Endothelial cell (in vitro differentiated cells): ENCODE results near the gene FTO. TPM values are rescaled to one million over a fixed set of nuclear protein-coding genes. Genes with fewer than 3 reads are reported as not detected.

Source experiments
- DNase-seq: peaks from one replicate; pipeline ENCODE4 v3.0.0; 2021; ENCODE audit warnings: low spot score
- H3K27ac Mint-ChIP-seq: one replicate; pipeline ENCODE4 v1.8.0; 2021; ENCODE audit warnings: mixed read lengths, inconsistent platforms; ENCODE audit not compliant: unreplicated experiment
- H3K27me3 Mint-ChIP-seq: one replicate; pipeline ENCODE4 v1.8.0; 2021; ENCODE audit warnings: mild to moderate bottlenecking, moderate library complexity, mixed read lengths, inconsistent platforms; ENCODE audit not compliant: unreplicated experiment
- H3K36me3 Mint-ChIP-seq: one replicate; pipeline ENCODE4 v1.8.0; 2021; ENCODE audit warnings: mild to moderate bottlenecking, low read depth, mixed read lengths, inconsistent platforms; ENCODE audit not compliant: unreplicated experiment
- H3K4me1 Mint-ChIP-seq: one replicate; pipeline ENCODE4 v1.8.0; 2021; ENCODE audit warnings: mild to moderate bottlenecking, mixed read lengths, inconsistent platforms; ENCODE audit not compliant: unreplicated experiment
- H3K4me3 Mint-ChIP-seq: one replicate; pipeline ENCODE4 v1.8.0; 2021; ENCODE audit warnings: mild to moderate bottlenecking, mixed read lengths, inconsistent platforms; ENCODE audit not compliant: unreplicated experiment
- H3K9me3 Mint-ChIP-seq: one replicate; pipeline ENCODE4 v1.8.0; 2021; ENCODE audit warnings: mixed read lengths, inconsistent platforms; ENCODE audit not compliant: unreplicated experiment
- total RNA-seq: library from RNA; stranded (reverse); fragmentation: NEBNext Ultra II Directional; extraction: Animal tissue kit (Norgen Biotek cat#: 25700); gene quantifications from one replicate; pipeline ENCODE4 v1.2.1, GENCODE V29; 2021; ENCODE audit not compliant: unreplicated experiment
- TF ChIP-seq, protein P1 (sequence below): fragments of 200-600 bp; sonication (generic); IDR thresholded peaks from one replicate; pipeline ENCODE4 v1.5.0; 2021; ENCODE audit warnings: antibody characterized with exemption; ENCODE audit not compliant: unreplicated experiment

The FTO gene
- total RNA-seq, 1 donor from 2014 or later, result 83.8 TPM

DNA sequence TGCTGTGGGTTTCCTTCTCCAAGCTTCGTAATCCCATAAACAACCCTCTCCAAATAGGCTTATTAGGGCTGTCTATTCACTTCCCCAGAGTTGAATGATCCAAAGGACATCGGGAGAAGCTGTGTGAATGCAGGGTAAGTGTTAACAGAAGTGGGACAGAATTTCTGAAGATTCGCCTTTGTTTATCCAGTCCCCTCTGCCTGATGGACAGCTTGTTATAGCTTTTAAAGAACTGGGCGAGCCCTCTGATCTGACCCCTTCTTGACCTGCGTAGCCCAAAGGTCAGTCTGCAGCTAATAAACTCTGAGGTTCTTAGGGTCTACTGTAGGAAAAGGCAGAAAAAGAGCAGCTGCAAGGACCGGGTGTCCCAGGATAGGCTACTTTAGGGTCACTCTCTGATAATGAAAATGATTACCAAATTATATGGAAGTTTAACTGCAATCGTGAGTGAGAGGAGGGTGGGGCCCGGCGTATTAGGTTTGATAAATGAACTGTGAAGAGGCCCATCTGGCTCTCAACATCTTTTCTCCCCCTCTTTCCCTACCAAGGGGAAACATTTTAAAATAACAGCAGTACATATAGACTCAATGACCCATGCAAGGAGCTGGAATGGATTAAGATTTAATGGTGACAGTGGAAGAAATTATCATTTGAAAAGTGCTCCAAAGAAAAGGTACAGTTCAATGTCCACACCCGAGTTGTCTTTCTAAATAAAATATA lies 233.4 kb downstream of the FTO start:
- Mint-ChIP-seq H3K27ac (no peak overlapping the region), H3K27me3 (no peaks in the 10 kb centered on the region), H3K4me1 (peaks cover 7% of the 10 kb centered on the region), H3K9me3 (no peaks in the 10 kb centered on the region), H3K36me3 (no peaks in the 10 kb centered on the region), H3K4me3 (no peak overlapping the region)
- DNase-seq, result no peak
- TF ChIP-seq, protein P1, sequence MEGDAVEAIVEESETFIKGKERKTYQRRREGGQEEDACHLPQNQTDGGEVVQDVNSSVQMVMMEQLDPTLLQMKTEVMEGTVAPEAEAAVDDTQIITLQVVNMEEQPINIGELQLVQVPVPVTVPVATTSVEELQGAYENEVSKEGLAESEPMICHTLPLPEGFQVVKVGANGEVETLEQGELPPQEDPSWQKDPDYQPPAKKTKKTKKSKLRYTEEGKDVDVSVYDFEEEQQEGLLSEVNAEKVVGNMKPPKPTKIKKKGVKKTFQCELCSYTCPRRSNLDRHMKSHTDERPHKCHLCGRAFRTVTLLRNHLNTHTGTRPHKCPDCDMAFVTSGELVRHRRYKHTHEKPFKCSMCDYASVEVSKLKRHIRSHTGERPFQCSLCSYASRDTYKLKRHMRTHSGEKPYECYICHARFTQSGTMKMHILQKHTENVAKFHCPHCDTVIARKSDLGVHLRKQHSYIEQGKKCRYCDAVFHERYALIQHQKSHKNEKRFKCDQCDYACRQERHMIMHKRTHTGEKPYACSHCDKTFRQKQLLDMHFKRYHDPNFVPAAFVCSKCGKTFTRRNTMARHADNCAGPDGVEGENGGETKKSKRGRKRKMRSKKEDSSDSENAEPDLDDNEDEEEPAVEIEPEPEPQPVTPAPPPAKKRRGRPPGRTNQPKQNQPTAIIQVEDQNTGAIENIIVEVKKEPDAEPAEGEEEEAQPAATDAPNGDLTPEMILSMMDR, result no peak

DNA sequence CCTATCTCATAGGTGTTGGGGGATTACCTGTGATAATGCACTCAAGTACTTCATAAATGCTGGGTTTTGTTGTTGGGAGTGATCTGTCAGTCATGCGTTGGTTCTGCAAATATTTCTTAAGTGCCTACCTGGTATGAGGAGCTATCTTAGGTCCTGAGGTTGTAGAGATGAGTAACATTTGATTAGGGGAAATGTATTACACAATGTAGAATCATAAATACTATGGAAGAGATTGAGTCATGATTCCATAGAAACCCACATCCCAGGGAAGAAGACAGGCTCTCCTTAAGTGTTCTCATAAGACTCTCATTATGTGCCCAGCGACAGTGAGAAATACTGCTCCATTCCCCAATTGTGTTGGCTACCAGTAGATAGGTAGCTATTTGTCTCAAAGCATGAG lies 240.1 kb downstream of the FTO start:
- Mint-ChIP-seq H3K36me3 (no peaks in the 10 kb centered on the region), H3K9me3 (no peaks in the 10 kb centered on the region), H3K4me1 (peaks cover 3% of the 10 kb centered on the region), H3K27ac (no peak overlapping the region), H3K27me3 (no peaks in the 10 kb centered on the region), H3K4me3 (no peak overlapping the region)
- DNase-seq, result no peak
- TF ChIP-seq, protein P1, result no peak

DNA sequence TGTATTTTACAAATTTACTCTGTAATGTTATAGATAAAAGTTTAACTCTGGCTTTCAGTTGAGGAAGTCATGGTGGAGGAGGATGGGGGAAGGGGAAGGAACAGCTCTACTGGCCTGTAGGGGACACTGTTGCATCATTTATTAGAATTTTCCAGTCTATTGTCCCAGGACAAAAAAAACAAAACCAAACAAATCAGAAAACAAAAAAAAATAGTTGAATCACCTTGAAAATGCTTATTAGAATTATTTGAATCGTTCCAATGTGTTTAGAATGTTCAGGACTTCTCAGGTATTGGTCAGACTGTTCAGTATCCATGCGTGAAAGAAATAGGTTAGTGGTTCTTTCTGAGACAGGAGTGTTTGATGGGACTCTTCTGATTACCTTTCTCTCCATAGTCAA lies 242.0 kb downstream of the FTO start:
- Mint-ChIP-seq H3K27me3 (no peaks in the 10 kb centered on the region), H3K4me1 (peaks cover 3% of the 10 kb centered on the region), H3K27ac (no peak overlapping the region), H3K4me3 (no peak overlapping the region), H3K9me3 (no peaks in the 10 kb centered on the region), H3K36me3 (no peaks in the 10 kb centered on the region)
- TF ChIP-seq, protein P1, result peak; percentile 58
- peak; percentile 25 for DNase-seq

DNA sequence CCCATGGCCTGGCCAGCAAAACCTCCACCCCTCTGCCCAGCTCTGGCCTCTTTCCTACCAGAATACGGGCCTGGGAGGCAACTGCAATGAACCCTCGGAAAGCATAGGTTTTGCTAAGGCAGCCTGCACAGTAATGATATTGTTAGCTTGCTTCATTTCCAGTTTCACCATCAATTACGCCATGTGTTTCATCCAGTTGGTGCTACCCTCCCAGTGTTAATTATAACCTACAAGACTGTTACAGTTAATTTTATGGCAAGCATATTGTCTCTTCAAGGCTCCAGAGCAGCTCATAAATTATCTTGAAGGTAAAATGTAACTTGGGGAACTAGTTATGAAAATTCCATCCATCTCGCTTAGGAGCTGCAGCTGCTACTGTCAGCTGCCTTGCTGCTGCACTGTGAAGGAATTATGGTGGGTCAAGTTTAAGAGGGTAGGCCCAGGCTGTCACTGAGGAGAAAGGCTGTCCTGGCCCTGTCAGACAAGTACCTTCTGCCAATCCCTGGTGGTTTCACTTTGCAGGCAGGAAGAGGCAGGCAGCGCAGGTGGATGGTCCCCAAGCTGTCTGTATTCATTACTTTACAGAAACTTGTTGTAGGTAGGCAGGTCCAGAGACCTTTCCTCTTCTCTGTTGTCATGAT lies 242.9 kb downstream of the FTO start:
- Mint-ChIP-seq H3K36me3 (no peaks in the 10 kb centered on the region), H3K27me3 (no peaks in the 10 kb centered on the region), H3K27ac (no peak overlapping the region), H3K9me3 (no peaks in the 10 kb centered on the region), H3K4me3 (no peak overlapping the region), H3K4me1 (peaks cover 3% of the 10 kb centered on the region)
- no peak for DNase-seq
- TF ChIP-seq, protein P1, result no peak

DNA sequence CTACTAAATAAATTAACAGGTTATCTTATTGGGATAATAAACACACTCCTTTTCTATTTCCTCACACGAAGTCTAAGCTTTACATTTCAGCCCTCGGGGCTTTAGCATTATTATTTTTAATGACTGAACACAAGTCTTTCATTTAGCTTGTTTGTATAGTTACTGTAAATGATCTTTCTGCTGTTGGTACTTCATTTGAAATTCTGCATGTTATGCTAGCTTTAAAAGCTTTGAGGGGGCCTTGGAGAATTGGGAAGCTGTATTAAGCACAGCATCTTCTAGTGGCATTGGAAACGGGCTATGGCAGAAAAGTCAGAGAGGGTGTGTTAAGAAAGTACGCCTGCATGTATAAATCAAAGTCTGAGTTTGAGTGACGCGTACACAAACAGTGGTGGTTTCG lies 243.7 kb downstream of the FTO start:
- H3K9me3 Mint-ChIP-seq, result no peaks in the 10 kb centered on the region
- no peak for DNase-seq
- H3K4me3 Mint-ChIP-seq, result no peak overlapping the region
- no peaks in the 10 kb centered on the region for H3K36me3 Mint-ChIP-seq
- no peak overlapping the region for H3K27ac Mint-ChIP-seq
- TF ChIP-seq, protein P1, result no peak
- peaks cover 3% of the 10 kb centered on the region for H3K4me1 Mint-ChIP-seq
- H3K27me3 Mint-ChIP-seq, result no peaks in the 10 kb centered on the region
